B cell (primary cell): Measurements from ENCODE around the gene SMIM12.

Experiments used
- CTCF ChIP-seq: fragments of 200-600 bp; IDR thresholded peaks from one replicate; pipeline ENCODE4 v1.8.0; 2022; ENCODE audit warnings: antibody characterized with exemption, mild to moderate bottlenecking
- EZH2 ChIP-seq: IDR thresholded peaks from 2 replicates; pipeline ENCODE4 v1.6.1; 2012; ENCODE audit warnings: borderline replicate concordance, low read depth, mild to moderate bottlenecking, moderate library complexity, low read length; ENCODE audit not compliant: insufficient read depth, poor library complexity, severe bottlenecking

GRCh38 chr1:34865981-34866761, 6.6 kb upstream of the SMIM12 start:
- peak; percentile 98 for TF ChIP-seq CTCF
- no peak for TF ChIP-seq EZH2
